NCI-H69 (cell line): Measurements from ENCODE around the gene F11R.
A peak's percentile ranks its signal among the peaks of the same experiment; 100 is the strongest.
"Not testable (repeated sequence)": the region's sequence is repeated elsewhere in the genome, so short reads cannot be mapped to it uniquely, and the experiment has no call there.

Experiments used
- DNase-seq: peaks from one replicate; lab custom pipeline; 2025; lab: John Stamatoyannopoulos, UW

Gene F11R

GRCh38 chr1:161020509-161021164, at the start of gene F11R:
F11R (minus strand) TSS chr1:161021152; CDS start chr1:161021073, 79 bp downstream.
- DNase-seq = peak; percentile 91

GRCh38 chr1:161069731-161070270, 48.8 kb upstream of the F11R start, which contains the start of gene ARHGAP30:
ARHGAP30 (minus strand) TSS chr1:161069891; CDS start chr1:161069624, 267 bp downstream.
- no peak for DNase-seq

GRCh38 chr1:161069241-161069640, 48.3 kb upstream of the F11R start:
- no peak for DNase-seq

- DNase-seq = peak; percentile 16
Observed at GRCh38 chr1:161068306-161069234, 47.6 kb upstream of the F11R start.

- no peak for DNase-seq
Observed at GRCh38 chr1:161066694-161067093, 45.7 kb upstream of the F11R start.

GRCh38 chr1:161065681-161066080, 44.7 kb upstream of the F11R start:
- not testable (repeated sequence) for DNase-seq

GRCh38 chr1:161063936-161064335, 43.0 kb upstream of the F11R start:
- DNase-seq = not testable (repeated sequence)

- DNase-seq = no peak
Observed at GRCh38 chr1:161061419-161061818, 40.5 kb upstream of the F11R start.

GRCh38 chr1:161059293-161059692, 38.3 kb upstream of the F11R start:
- DNase-seq = no peak

GRCh38 chr1:161054805-161055204, 33.9 kb upstream of the F11R start:
- DNase-seq = no peak

- no peak for DNase-seq
Observed at GRCh38 chr1:161054232-161054631, 33.3 kb upstream of the F11R start.

GRCh38 chr1:161052899-161053298, 31.9 kb upstream of the F11R start:
- no peak for DNase-seq

- DNase-seq = no peak
Observed at GRCh38 chr1:161051219-161051618, 30.3 kb upstream of the F11R start.

- no peak for DNase-seq
Observed at GRCh38 chr1:161048949-161049722, 28.2 kb upstream of the F11R start.

- DNase-seq = no peak
Observed at GRCh38 chr1:161047436-161048420, 26.8 kb upstream of the F11R start.

- no peak for DNase-seq
Observed at GRCh38 chr1:161046605-161047228, 25.8 kb upstream of the F11R start.

- DNase-seq = peak; percentile 98
Observed at GRCh38 chr1:161045736-161046604, 25.0 kb upstream of the F11R start, which contains the start of gene USF1. USF1 (minus strand) TSS chr1:161045977; CDS start chr1:161043275, 2,702 bp downstream.

- DNase-seq = peak; percentile 82
Observed at GRCh38 chr1:161044908-161045735, 24.2 kb upstream of the F11R start.
